K562 (cell line): ENCODE measurements around the gene TMEM41A. TPM values are rescaled to one million over a fixed set of nuclear protein-coding genes. Genes with fewer than 3 reads are reported as not detected.

Experiments
- ATAC-seq: fragments of 200-7000 bp; cut with Tn5 transposase; 3 replicates; pipeline ENCODE4 v1.9.1; 2020; ENCODE audit warnings: moderate library complexity
- BruUV-seq: library from RNA; stranded (reverse); fragments of 400-500 nt; replicated peaks from 2 replicates; lab custom pipeline; 2021; lab: Mats Ljungman, UMichigan
- CTCF ChIA-PET: fragments of 300-600 bp; formaldehyde crosslinking; extraction: SDS; loops from one replicate; lab custom pipeline; 2021; ENCODE audit warnings: low intra/inter-chr PET ratio; lab: Yijun Ruan, JAX
- POLR2A ChIA-PET: fragments of 300-600, 350-650 bp; sonication (Branson Sonifier 250); formaldehyde crosslinking; extraction: SDS; loops from one replicate; lab custom pipeline; 2021; ENCODE audit warnings: antibody characterized with exemption, inconsistent platforms; lab: Yijun Ruan, JAX
- DNase-seq, 4 experiments: peaks; one replicate each; pipeline versions ENCODE4 v3.0.0 to v3.0.0-alpha.2; 2011 to 2018; ENCODE audit warnings: low spot score in 3 of 4, mixed read lengths in 3 of 4; ENCODE audit errors: extremely low read depth in 1 of 4
- FAIRE-seq: peaks from 2 replicates; lab custom pipeline; 2011; peaks lifted over from hg19 to GRCh38; lab: Jason Lieb, UNC
- H2AFZ ChIP-seq: 2 replicates; pipeline ENCODE4 v1.6.0; 2011; ENCODE audit warnings: low read depth, low read length, control low read depth, inconsistent platforms
- H3K27ac ChIP-seq: fragments of 200-600 bp; 3 replicates; pipeline ENCODE4 v1.8.0; 2011; ENCODE audit warnings: low read depth, mild to moderate bottlenecking, control low read depth, inconsistent platforms, low read length, moderate library complexity, mixed read lengths; ENCODE audit errors: extremely low read depth
- H3K27me3 ChIP-seq, 2 experiments: fragments of 300-600 bp in 1 of 2; 2 replicates in 1 of 2; 3 replicates in 1 of 2; pipeline versions ENCODE4 v1.6.0 to v1.8.0; 2011; ENCODE audit warnings: inconsistent platforms in 2 of 2, low read length in 2 of 2, mild to moderate bottlenecking in 1 of 2, mixed read lengths in 1 of 2, moderate library complexity in 1 of 2; ENCODE audit not compliant: control insufficient read depth in 2 of 2, insufficient read depth in 2 of 2
- H3K36me3 ChIP-seq: fragments of 300-600 bp; 3 replicates; pipeline ENCODE4 v1.8.0; 2011; ENCODE audit warnings: mild to moderate bottlenecking, low read length, inconsistent platforms; ENCODE audit not compliant: control insufficient read depth, insufficient read depth
- H3K4me1 ChIP-seq, 2 experiments: fragments of 200-600 bp in 1 of 2; replicated peaks in 1 of 2; 2 replicates in 1 of 2; 3 replicates in 1 of 2; pipeline versions ENCODE4 v1.5.1 to v1.8.0; 2011; ENCODE audit warnings: inconsistent platforms in 2 of 2, low read length in 2 of 2, mild to moderate bottlenecking in 1 of 2, mixed read lengths in 1 of 2, moderate library complexity in 1 of 2; ENCODE audit not compliant: control insufficient read depth in 2 of 2, insufficient read depth in 2 of 2
- H3K4me2 ChIP-seq: 2 replicates; pipeline ENCODE4 v1.6.1; 2011; ENCODE audit warnings: low read length, control low read depth, inconsistent platforms, mixed read lengths; ENCODE audit not compliant: insufficient read depth
- H3K4me3 ChIP-seq: fragments of 200-600 bp; sonication (generic), shearing (Covaris generic); 2 replicates; pipeline ENCODE4 v1.5.1; 2016; ENCODE audit warnings: control low read depth, inconsistent platforms
- H3K79me2 ChIP-seq: fragments of 200-600 bp; 3 replicates; pipeline ENCODE4 v1.8.0; 2011; ENCODE audit warnings: low read length, inconsistent platforms; ENCODE audit not compliant: control insufficient read depth, insufficient read depth
- H3K9ac ChIP-seq, 2 experiments: 2 replicates each; pipeline versions ENCODE4 v1.6.0 to v1.6.1; 2011; ENCODE audit warnings: low read depth in 2 of 2, low read length in 2 of 2, control low read depth in 1 of 2, inconsistent platforms in 1 of 2, mild to moderate bottlenecking in 1 of 2, mixed read lengths in 1 of 2; ENCODE audit not compliant: insufficient read depth in 1 of 2
- H3K9me1 ChIP-seq: one replicate; pipeline ENCODE4 v1.6.0; 2011; ENCODE audit warnings: inconsistent platforms, mild to moderate bottlenecking, low read length, moderate library complexity; ENCODE audit not compliant: control insufficient read depth, insufficient read depth
- H3K9me3 ChIP-seq: replicated peaks from 2 replicates; pipeline ENCODE4 v1.5.1; 2011; ENCODE audit warnings: low read depth, low read length, inconsistent platforms; ENCODE audit not compliant: control insufficient read depth, insufficient read depth
- H4K20me1 ChIP-seq: replicated peaks from 2 replicates; pipeline ENCODE4 v1.6.1; 2011; ENCODE audit warnings: low read length, inconsistent platforms, mixed read lengths; ENCODE audit not compliant: control insufficient read depth, insufficient read depth
- C11orf30 ChIP-seq: fragments of 450-650 bp; IDR thresholded peaks from 2 replicates; pipeline ENCODE4 v1.6.1; 2016; ENCODE audit warnings: low read depth, mild to moderate bottlenecking
- MAFF ChIP-seq: IDR thresholded peaks from 2 replicates; pipeline ENCODE4 v1.6.1; 2012; ENCODE audit warnings: low read length, improper control_type of control experiment
- MAFG ChIP-seq: fragments of 450-650 bp; conservative IDR thresholded peaks from 2 replicates; pipeline ENCODE4 v1.6.1; 2016; ENCODE audit warnings: missing genetic modification characterization, missing compliant biosample characterization
- MAFK ChIP-seq: IDR thresholded peaks from 2 replicates; pipeline ENCODE4 v1.6.1; 2011; ENCODE audit warnings: low read length, improper control_type of control experiment
- RAD21 ChIP-seq, 2 experiments: fragments of 250-450 bp in 1 of 2; fragments of 450-650 bp in 1 of 2; sonication (Bioruptor Pico) in 1 of 2; formaldehyde crosslinking in 1 of 2; IDR thresholded peaks in 1 of 2; conservative IDR thresholded peaks in 1 of 2; 2 replicates each; pipeline versions ENCODE4 v1.4.0 to v1.8.0; 2020 to 2022; ENCODE audit warnings: mild to moderate bottlenecking in 2 of 2, moderate library complexity in 1 of 2
- ZNF175 ChIP-seq: fragments of 200-800 bp; sonication (Bioruptor generic); IDR thresholded peaks from 2 replicates; pipeline ENCODE4 v1.6.1; 2016; ENCODE audit warnings: low read depth, mild to moderate bottlenecking, missing genetic modification characterization, missing compliant biosample characterization
- ZNF316 ChIP-seq: fragments of 450-650 bp; IDR thresholded peaks from 2 replicates; pipeline ENCODE4 v1.6.1; 2016
- ZNF589 ChIP-seq: fragments of 200-800 bp; sonication (Bioruptor generic); IDR thresholded peaks from 2 replicates; pipeline ENCODE4 v1.6.1; 2016; ENCODE audit warnings: low read depth, missing genetic modification characterization, missing compliant biosample characterization
- WGBS: fragments of 100-300 bp; shearing (Covaris generic); methylation state at CpG from one replicate; pipeline ENCODE4 v1.1.6; 2016; ENCODE audit warnings: low coverage, mixed read lengths; ENCODE audit not compliant: insufficient coverage; ENCODE audit errors: missing lambda C conversion rate; 5-methylcytosine and 5-hydroxymethylcytosine counted together
- in situ Hi-C: fragments of 300-500 bp; cut with MboI; formaldehyde crosslinking; loops from 4 replicates; pipeline ENCODE4 v1.15.0; 2018; ENCODE audit warnings: inconsistent platforms, mixed read lengths
- intact Hi-C: fragments of 100-400 bp; cut with micrococcal nuclease; formaldehyde crosslinking; loops from 2 replicates; pipeline ENCODE4 v1.14.2; 2022
- polyA plus RNA-seq, 8 experiments: library from polyadenylated mRNA; depleted of rRNA in 4 of 8; stranded (reverse) in 5 of 8; unstranded in 3 of 8; fragments of >200 nt; fragmentation: Nextera tagmentation in 2 of 8; fragmentation: Illumina TruSeq in 1 of 8; extraction: Ambion mirVana in 2 of 8; extraction: Trizol in 1 of 8; gene quantifications; 2 replicates each; pipeline versions ENCODE4 v1.2.1 to v1.2.3, GENCODE V29; 2011 to 2014; ENCODE audit warnings: inconsistent platforms in 1 of 8, missing spikeins in 1 of 8
- total RNA-seq, 7 experiments: library from RNA; depleted of rRNA in 6 of 7; stranded (reverse); fragments of >200 nt in 6 of 7; fragmentation: Illumina TruSeq in 2 of 7; extraction: Trizol in 2 of 7; gene quantifications; 2 replicates each; pipeline versions ENCODE4 v1.2.1 to v1.2.3, GENCODE V29; 2011 to 2021; ENCODE audit warnings: low replicate concordance in 1 of 7
- TF ChIP-seq, protein P1 (sequence below): sonication (generic); formaldehyde crosslinking; IDR thresholded peaks from 2 replicates; pipeline ENCODE4 v1.8.0; 2022; ENCODE audit warnings: missing genetic modification reagents, mild to moderate bottlenecking, borderline replicate concordance
- TF ChIP-seq, protein P2 (sequence below), 3 experiments: IDR thresholded peaks in 2 of 3; conservative IDR thresholded peaks in 1 of 3; 2 replicates each; pipeline ENCODE4 v1.5.1; 2011 to 2012; ENCODE audit warnings: low read length in 3 of 3, mild to moderate bottlenecking in 3 of 3, control low read depth in 2 of 3, improper control_type of control experiment in 1 of 3, inconsistent platforms in 1 of 3, low read depth in 1 of 3, mixed read lengths in 1 of 3, moderate library complexity in 1 of 3; ENCODE audit not compliant: insufficient read depth in 2 of 3
- TF ChIP-seq, protein P3 (sequence below): fragments of 250-450 bp; sonication (Bioruptor Pico); IDR thresholded peaks from 2 replicates; pipeline ENCODE4 v1.8.0; 2021; ENCODE audit warnings: moderate library complexity, mild to moderate bottlenecking, inconsistent platforms

Gene TMEM41A
- total and polyA plus RNA-seq, 9 of the 15 experiments (the other 6 are each of a cell fraction or from before 2014, with no cell fraction given): 22.5 to 65.9 (median 31.5) TPM

DNA sequence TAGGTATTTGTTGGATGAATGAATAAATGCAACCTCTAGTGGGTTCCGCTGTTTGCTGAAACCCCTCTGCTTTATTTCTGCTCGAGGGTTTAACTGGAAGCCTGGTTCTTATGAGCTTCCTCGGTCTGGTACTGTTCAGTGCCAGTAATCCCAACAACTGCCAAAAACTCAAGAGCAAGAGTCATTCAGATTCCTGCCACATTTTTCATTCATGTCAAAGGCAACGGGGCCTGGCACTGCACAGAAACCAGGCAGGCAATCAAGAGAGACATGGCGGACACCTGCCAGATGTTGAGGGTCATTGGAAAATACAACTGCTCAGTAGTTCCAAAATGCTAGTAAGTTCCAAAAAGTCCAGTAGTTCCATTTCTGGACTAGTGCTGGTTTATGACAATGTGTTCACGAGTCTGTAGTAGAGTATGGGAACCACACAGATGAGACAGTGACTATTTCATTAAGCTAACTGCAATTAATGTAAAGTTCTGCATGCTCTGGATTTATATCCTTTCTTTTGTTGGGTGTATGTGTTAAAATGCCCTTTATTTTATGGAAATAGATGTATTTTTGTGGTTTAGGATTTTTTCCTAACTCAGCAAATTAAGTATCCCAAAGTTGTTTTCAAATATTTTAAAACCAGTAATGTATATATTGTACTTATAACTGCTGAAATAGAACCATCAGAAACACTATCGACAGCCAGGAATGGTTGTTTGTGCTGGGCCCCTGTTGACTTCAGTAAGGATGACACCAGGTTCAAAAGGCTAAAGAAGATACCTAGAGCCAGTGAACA lies 22.7 kb upstream of the TMEM41A start:
- in situ Hi-C loops: no loop called here
- POLR2A ChIA-PET: interaction anchor here (0.6 to 1.7 kb wide), 2 partner anchors 12 to 91 kb away, joined by 4 read pairs; no protein-coding TSS in a partner anchor

DNA sequence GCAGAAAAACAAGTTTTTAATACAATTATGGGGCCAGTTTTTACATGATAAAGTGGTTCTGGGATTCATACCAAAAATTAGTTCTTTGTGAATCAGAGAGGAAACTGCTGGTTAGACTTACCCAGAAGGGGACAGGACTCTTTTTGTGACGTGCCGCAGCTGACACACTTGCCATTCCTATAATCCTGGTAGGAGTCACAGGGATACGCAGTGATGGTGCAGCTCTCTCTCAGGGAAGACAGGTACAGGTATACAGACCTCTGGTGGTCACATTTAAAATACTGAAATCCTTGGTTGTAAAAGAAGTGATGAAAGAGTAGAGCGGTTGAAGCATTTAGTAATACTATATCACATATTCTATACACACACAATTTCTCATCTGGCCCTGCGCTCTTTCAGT lies 20.2 kb upstream of the TMEM41A start:
- 40% methylated on average over 5 of the region's 5 CpGs for WGBS
- Histone ChIP-seq H3K9me3 (no peaks in the 10 kb centered on the region), H3K36me3 (no peaks in the 10 kb centered on the region), H3K9ac (no peak overlapping the region), H4K20me1 (no peaks in the 10 kb centered on the region), H3K4me2 (no peak overlapping the region), H3K9me1 (no peaks in the 10 kb centered on the region), H3K4me1 (no peaks in the 10 kb centered on the region), H2AFZ (no peak overlapping the region), H3K79me2 (no peaks in the 10 kb centered on the region), H3K4me3 (no peak overlapping the region), H3K27ac (no peak overlapping the region), H3K27me3 (no peaks in the 10 kb centered on the region)
- CTCF ChIA-PET: no interaction called here
- no peak for ATAC-seq
- BruUV-seq: no TSS peak
- in situ Hi-C loops (no loop called here), intact Hi-C loops (no loop called here)
- no peak for FAIRE-seq
- TF ChIP-seq, protein P1, sequence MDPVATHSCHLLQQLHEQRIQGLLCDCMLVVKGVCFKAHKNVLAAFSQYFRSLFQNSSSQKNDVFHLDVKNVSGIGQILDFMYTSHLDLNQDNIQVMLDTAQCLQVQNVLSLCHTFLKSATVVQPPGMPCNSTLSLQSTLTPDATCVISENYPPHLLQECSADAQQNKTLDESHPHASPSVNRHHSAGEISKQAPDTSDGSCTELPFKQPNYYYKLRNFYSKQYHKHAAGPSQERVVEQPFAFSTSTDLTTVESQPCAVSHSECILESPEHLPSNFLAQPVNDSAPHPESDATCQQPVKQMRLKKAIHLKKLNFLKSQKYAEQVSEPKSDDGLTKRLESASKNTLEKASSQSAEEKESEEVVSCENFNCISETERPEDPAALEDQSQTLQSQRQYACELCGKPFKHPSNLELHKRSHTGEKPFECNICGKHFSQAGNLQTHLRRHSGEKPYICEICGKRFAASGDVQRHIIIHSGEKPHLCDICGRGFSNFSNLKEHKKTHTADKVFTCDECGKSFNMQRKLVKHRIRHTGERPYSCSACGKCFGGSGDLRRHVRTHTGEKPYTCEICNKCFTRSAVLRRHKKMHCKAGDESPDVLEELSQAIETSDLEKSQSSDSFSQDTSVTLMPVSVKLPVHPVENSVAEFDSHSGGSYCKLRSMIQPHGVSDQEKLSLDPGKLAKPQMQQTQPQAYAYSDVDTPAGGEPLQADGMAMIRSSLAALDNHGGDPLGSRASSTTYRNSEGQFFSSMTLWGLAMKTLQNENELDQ: no peak
- TF ChIP-seq ZNF589 (CRISPR knock-in tag) (no peak), RAD21 (CRISPR knock-in tag; conservative IDR thresholded peaks at IDR 0.05 in 1 of 2, IDR thresholded peaks at IDR 0.05 in 1 of 2) (peak in 1 of 2 experiments; percentile 23; a peak in 1 of 4 replicates)
- TF ChIP-seq, protein P2, sequence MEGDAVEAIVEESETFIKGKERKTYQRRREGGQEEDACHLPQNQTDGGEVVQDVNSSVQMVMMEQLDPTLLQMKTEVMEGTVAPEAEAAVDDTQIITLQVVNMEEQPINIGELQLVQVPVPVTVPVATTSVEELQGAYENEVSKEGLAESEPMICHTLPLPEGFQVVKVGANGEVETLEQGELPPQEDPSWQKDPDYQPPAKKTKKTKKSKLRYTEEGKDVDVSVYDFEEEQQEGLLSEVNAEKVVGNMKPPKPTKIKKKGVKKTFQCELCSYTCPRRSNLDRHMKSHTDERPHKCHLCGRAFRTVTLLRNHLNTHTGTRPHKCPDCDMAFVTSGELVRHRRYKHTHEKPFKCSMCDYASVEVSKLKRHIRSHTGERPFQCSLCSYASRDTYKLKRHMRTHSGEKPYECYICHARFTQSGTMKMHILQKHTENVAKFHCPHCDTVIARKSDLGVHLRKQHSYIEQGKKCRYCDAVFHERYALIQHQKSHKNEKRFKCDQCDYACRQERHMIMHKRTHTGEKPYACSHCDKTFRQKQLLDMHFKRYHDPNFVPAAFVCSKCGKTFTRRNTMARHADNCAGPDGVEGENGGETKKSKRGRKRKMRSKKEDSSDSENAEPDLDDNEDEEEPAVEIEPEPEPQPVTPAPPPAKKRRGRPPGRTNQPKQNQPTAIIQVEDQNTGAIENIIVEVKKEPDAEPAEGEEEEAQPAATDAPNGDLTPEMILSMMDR (IDR thresholded peaks at IDR 0.05 in 2 of 3, conservative IDR thresholded peaks at IDR 0.05 in 1 of 3; ENCODE audit: insufficient read depth in 2 of 3, low read depth in 1 of 3, low read length in 3 of 3): peak in 1 of 3 experiments; percentile 25; a peak in 1 of 6 replicates
- POLR2A ChIA-PET: no interaction called here
- no peak for DNase-seq

More for the DNA sequence above, 22.7 kb upstream of the TMEM41A start:
- H3K27me3 ChIP-seq: no peaks in the 10 kb centered on the region
- no peak for FAIRE-seq
- H3K9me1 ChIP-seq: no peaks in the 10 kb centered on the region
- H3K4me2 ChIP-seq: no peak overlapping the region
- CTCF ChIA-PET: no interaction called here
- WGBS: 30% methylated on average over 7 of the region's 7 CpGs
- H4K20me1 ChIP-seq: no peaks in the 10 kb centered on the region
- H3K4me3 ChIP-seq: no peak overlapping the region
- H3K9ac ChIP-seq: no peak overlapping the region
- H3K27ac ChIP-seq: no peak overlapping the region
- no peak for DNase-seq
- H3K79me2 ChIP-seq: no peaks in the 10 kb centered on the region
- no peaks in the 10 kb centered on the region for H3K4me1 ChIP-seq
- H3K9me3 ChIP-seq: no peaks in the 10 kb centered on the region
- ATAC-seq: no peak
- intact Hi-C loops: no loop called here
- TF ChIP-seq ZNF316 (peak; percentile 87), C11orf30 (peak; percentile 76), MAFK (peak; percentile 69; the same call in 1 of the 2 replicates), MAFF (peak; percentile 63; the same call in 1 of the 2 replicates), ZNF175 (CRISPR knock-in tag) (no peak), MAFG (peak; percentile 57; the same call in 1 of the 2 replicates)
- TF ChIP-seq, protein P3, sequence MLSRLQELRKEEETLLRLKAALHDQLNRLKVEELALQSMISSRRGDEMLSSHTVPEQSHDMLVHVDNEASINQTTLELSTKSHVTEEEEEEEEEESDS (CRISPR knock-in tag): no peak
- no peak overlapping the region for H2AFZ ChIP-seq
- BruUV-seq: no TSS peak
- no peaks in the 10 kb centered on the region for H3K36me3 ChIP-seq
